ENCODE results near the gene PITPNC1.

DNA sequence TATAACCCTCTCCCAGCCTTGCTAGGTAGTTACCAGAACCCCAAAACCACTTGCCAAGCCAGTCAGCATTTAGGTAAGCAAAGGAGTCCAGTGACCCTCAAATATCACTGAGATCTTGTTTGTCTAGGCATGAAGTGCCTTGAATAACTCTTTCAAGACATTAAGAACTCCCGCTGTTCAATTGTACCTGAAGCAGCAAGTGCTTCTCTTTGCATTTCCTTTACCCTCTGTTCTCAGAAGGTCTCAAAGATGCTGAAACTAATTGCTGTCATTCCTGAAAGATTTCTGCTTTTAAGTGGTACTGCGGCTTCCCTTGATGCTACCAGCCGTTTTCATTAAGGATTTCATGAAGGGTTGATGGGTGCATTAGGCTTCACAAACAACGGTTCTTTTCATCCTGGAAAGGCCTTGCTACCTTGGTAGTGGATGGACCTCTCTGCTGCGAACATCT lies 142.7 kb downstream of the PITPNC1 start:
- TF ChIP-seq, protein P1, sequence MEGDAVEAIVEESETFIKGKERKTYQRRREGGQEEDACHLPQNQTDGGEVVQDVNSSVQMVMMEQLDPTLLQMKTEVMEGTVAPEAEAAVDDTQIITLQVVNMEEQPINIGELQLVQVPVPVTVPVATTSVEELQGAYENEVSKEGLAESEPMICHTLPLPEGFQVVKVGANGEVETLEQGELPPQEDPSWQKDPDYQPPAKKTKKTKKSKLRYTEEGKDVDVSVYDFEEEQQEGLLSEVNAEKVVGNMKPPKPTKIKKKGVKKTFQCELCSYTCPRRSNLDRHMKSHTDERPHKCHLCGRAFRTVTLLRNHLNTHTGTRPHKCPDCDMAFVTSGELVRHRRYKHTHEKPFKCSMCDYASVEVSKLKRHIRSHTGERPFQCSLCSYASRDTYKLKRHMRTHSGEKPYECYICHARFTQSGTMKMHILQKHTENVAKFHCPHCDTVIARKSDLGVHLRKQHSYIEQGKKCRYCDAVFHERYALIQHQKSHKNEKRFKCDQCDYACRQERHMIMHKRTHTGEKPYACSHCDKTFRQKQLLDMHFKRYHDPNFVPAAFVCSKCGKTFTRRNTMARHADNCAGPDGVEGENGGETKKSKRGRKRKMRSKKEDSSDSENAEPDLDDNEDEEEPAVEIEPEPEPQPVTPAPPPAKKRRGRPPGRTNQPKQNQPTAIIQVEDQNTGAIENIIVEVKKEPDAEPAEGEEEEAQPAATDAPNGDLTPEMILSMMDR (IDR thresholded peaks at IDR 0.05), result no peak
- no peak for TF ChIP-seq EZH2 (IDR thresholded peaks at IDR 0.05; ENCODE audit: borderline replicate concordance, insufficient read depth, low read depth, low read length, poor library complexity, severe bottlenecking)
